H1 (cell line): ENCODE results near the gene SMIM33. TPM values are rescaled to one million over a fixed set of nuclear protein-coding genes. Genes with fewer than 3 reads are reported as not detected.

ENCODE experiments used
- CTCF ChIA-PET: fragments of 300-600 bp; sonication (Branson Sonifier 250); formaldehyde crosslinking; loops from one replicate; lab custom pipeline; 2021; ENCODE audit not compliant: partially characterized antibody; lab: Charles Lee
- POLR2A ChIA-PET: fragments of 300-600 bp; sonication (Branson Sonifier 250); formaldehyde crosslinking; loops from one replicate; lab custom pipeline; 2021; ENCODE audit warnings: inconsistent platforms; ENCODE audit not compliant: partially characterized antibody; lab: Charles Lee
- DNase-seq, 2 experiments: peaks; one replicate each; pipeline versions ENCODE4 v3.0.0 to v3.0.0-alpha.2; 2010 to 2022; ENCODE audit warnings: low spot score in 2 of 2, low read depth in 1 of 2, mixed read lengths in 1 of 2
- FAIRE-seq: peaks from 2 replicates; lab custom pipeline; 2011; peaks lifted over from hg19 to GRCh38; lab: Jason Lieb, UNC
- H2AFZ ChIP-seq: 2 replicates; pipeline ENCODE4 v1.8.1; 2012; ENCODE audit warnings: low read length, inconsistent platforms
- H2AK5ac ChIP-seq: 2 replicates; pipeline ENCODE4 v1.6.1; 2013; ENCODE audit warnings: low read depth, low read length
- H2BK120ac ChIP-seq: replicated peaks from 2 replicates; pipeline ENCODE3; 2013; ENCODE audit warnings: low read depth, low read length, inconsistent platforms
- H2BK12ac ChIP-seq: 2 replicates; pipeline ENCODE4 v1.6.1; 2013; ENCODE audit warnings: low read depth, low read length
- H2BK15ac ChIP-seq: 2 replicates; pipeline ENCODE4 v1.6.1; 2013; ENCODE audit warnings: low read length
- H2BK20ac ChIP-seq: 2 replicates; pipeline ENCODE4 v1.6.1; 2013; ENCODE audit warnings: low read length
- H2BK5ac ChIP-seq: 2 replicates; pipeline ENCODE4 v1.6.1; 2013; ENCODE audit warnings: low read depth, low read length
- H3K14ac ChIP-seq: 2 replicates; pipeline ENCODE4 v1.6.1; 2013; ENCODE audit warnings: inconsistent platforms; ENCODE audit not compliant: insufficient read length
- H3K18ac ChIP-seq: 2 replicates; pipeline ENCODE4 v1.6.1; 2013; ENCODE audit warnings: low read length; ENCODE audit errors: extremely low read depth
- H3K23ac ChIP-seq: 2 replicates; pipeline ENCODE4 v1.6.1; 2013; ENCODE audit warnings: inconsistent platforms; ENCODE audit not compliant: insufficient read length
- H3K23me2 ChIP-seq: 2 replicates; pipeline ENCODE4 v1.6.1; 2013; ENCODE audit warnings: low read depth, low read length
- H3K27ac ChIP-seq: 2 replicates; pipeline ENCODE4 v1.6.1; 2011; ENCODE audit warnings: low read depth, low read length, inconsistent platforms
- H3K27me3 ChIP-seq, 4 experiments: replicated peaks in 1 of 4; 1 replicate in 1 of 4; 2 replicates in 3 of 4; pipeline versions ENCODE4 v1.6.1 to v1.8.1; 2011 to 2013; ENCODE audit warnings: low read length in 3 of 4, mild to moderate bottlenecking in 3 of 4, inconsistent platforms in 2 of 4, mixed read lengths in 2 of 4, moderate library complexity in 1 of 4; ENCODE audit not compliant: control insufficient read depth in 3 of 4, insufficient read depth in 3 of 4; ENCODE audit errors: extremely low read depth in 1 of 4
- H3K36me3 ChIP-seq, 4 experiments: 2 replicates each; pipeline versions ENCODE4 v1.6.1 to v1.8.1; 2011 to 2013; ENCODE audit warnings: mild to moderate bottlenecking in 4 of 4, low read length in 3 of 4, moderate library complexity in 2 of 4, control low read depth in 1 of 4, inconsistent platforms in 1 of 4; ENCODE audit not compliant: insufficient read depth in 4 of 4, control insufficient read depth in 2 of 4
- H3K4ac ChIP-seq: replicated peaks from 2 replicates; pipeline ENCODE3; 2013; ENCODE audit warnings: low read length, low read depth, mixed read lengths, inconsistent platforms; ENCODE audit not compliant: insufficient read length
- H3K4me1 ChIP-seq, 4 experiments: replicated peaks in 1 of 4; 1 replicate in 1 of 4; 2 replicates in 3 of 4; pipeline versions ENCODE4 v1.6.1 to v1.8.1; 2011 to 2013; ENCODE audit warnings: low read length in 3 of 4, inconsistent platforms in 2 of 4, mixed read lengths in 1 of 4; ENCODE audit not compliant: insufficient read depth in 4 of 4, control insufficient read depth in 3 of 4
- H3K4me2 ChIP-seq, 2 experiments: 2 replicates each; pipeline versions ENCODE4 v1.6.1 to v1.8.1; 2011 to 2013; ENCODE audit warnings: low read depth in 2 of 2, low read length in 2 of 2, control low read depth in 1 of 2, inconsistent platforms in 1 of 2, mild to moderate bottlenecking in 1 of 2; ENCODE audit not compliant: insufficient read depth in 1 of 2
- H3K4me3 ChIP-seq, 4 experiments: fragments of 200-600, 300-600 bp in 1 of 4; sonication (generic), shearing (Covaris generic), sonication (Bioruptor Twin) in 1 of 4; 2 replicates each; pipeline versions ENCODE4 v1.5.1 to v1.8.1; 2011 to 2016; ENCODE audit warnings: low read length in 4 of 4, low read depth in 3 of 4, control low read depth in 2 of 4, inconsistent platforms in 2 of 4, mild to moderate bottlenecking in 2 of 4, mixed read lengths in 1 of 4, moderate library complexity in 1 of 4; ENCODE audit not compliant: insufficient read depth in 2 of 4; ENCODE audit errors: extremely low read depth in 1 of 4
- H3K56ac ChIP-seq: replicated peaks from 2 replicates; pipeline ENCODE3; 2013; ENCODE audit warnings: low read depth, mild to moderate bottlenecking, mixed read lengths, low read length, inconsistent platforms; ENCODE audit not compliant: insufficient read length
- H3K79me1 ChIP-seq: 2 replicates; pipeline ENCODE4 v1.6.1; 2013; ENCODE audit warnings: low read depth, low read length, control low read depth
- H3K79me2 ChIP-seq, 2 experiments: 2 replicates each; pipeline versions ENCODE4 v1.6.1 to v1.8.1; 2012 to 2013; ENCODE audit warnings: low read length in 2 of 2, mild to moderate bottlenecking in 2 of 2, inconsistent platforms in 1 of 2; ENCODE audit not compliant: insufficient read depth in 2 of 2, control insufficient read depth in 1 of 2
- H3K9ac ChIP-seq, 4 experiments: replicated peaks in 1 of 4; 1 replicate in 1 of 4; 2 replicates in 3 of 4; pipeline versions ENCODE4 v1.6.1 to v1.8.1; 2011 to 2013; ENCODE audit warnings: low read depth in 3 of 4, low read length in 3 of 4, control low read depth in 2 of 4, mild to moderate bottlenecking in 2 of 4, moderate library complexity in 2 of 4, inconsistent platforms in 1 of 4; ENCODE audit errors: extremely low read depth in 1 of 4
- H3K9me3 ChIP-seq, 2 experiments: 2 replicates each; pipeline versions ENCODE4 v1.6.1 to v1.8.1; 2012 to 2013; ENCODE audit warnings: mild to moderate bottlenecking in 2 of 2, moderate library complexity in 2 of 2, control low read depth in 1 of 2, inconsistent platforms in 1 of 2, low read depth in 1 of 2, low read length in 1 of 2, mixed read lengths in 1 of 2; ENCODE audit not compliant: insufficient read depth in 2 of 2
- H4K20me1 ChIP-seq, 2 experiments: replicated peaks in 1 of 2; 2 replicates each; pipeline versions ENCODE3 to v1.8.1; 2011 to 2013; ENCODE audit warnings: inconsistent platforms in 2 of 2, low read length in 2 of 2, mild to moderate bottlenecking in 1 of 2; ENCODE audit not compliant: insufficient read depth in 2 of 2, control insufficient read depth in 1 of 2
- H4K5ac ChIP-seq: 2 replicates; pipeline ENCODE4 v1.6.1; 2013; ENCODE audit warnings: low read length, low read depth, mixed read lengths, inconsistent platforms; ENCODE audit not compliant: insufficient read length
- H4K8ac ChIP-seq: 2 replicates; pipeline ENCODE4 v1.8.0; 2013; ENCODE audit warnings: mild to moderate bottlenecking, moderate library complexity, low read length, inconsistent platforms; ENCODE audit not compliant: insufficient read depth; ENCODE audit errors: extremely low read depth
- H4K91ac ChIP-seq: replicated peaks from 2 replicates; pipeline ENCODE3; 2013; ENCODE audit warnings: low read length, mixed read lengths, inconsistent platforms; ENCODE audit not compliant: insufficient read length
- CBX8 ChIP-seq: fragments of 300-800, 300-1000 bp; sonication (generic); IDR thresholded peaks from 2 replicates; pipeline ENCODE4 v1.7.1; 2016; ENCODE audit warnings: low read depth, low read length, borderline replicate concordance
- KDM1A ChIP-seq: fragments of 200-600, 300-600 bp; sonication (generic); IDR thresholded peaks from 2 replicates; pipeline ENCODE4 v1.7.1; 2016; ENCODE audit warnings: mild to moderate bottlenecking, low read length, borderline replicate concordance
- KDM5A ChIP-seq: fragments of 200-600 bp; IDR thresholded peaks from 2 replicates; pipeline ENCODE4 v1.7.1; 2012; ENCODE audit warnings: mild to moderate bottlenecking, low read length, inconsistent platforms, mixed read lengths
- WGBS, 2 experiments: shearing (Covaris generic) in 1 of 2; methylation state at CpG; one replicate each; pipeline versions ENCODE4 v1.1.6 to v1.1.7; 2013 to 2015; ENCODE audit warnings: low lambda C conversion rate in 2 of 2, mixed read lengths in 2 of 2, inconsistent platforms in 1 of 2, low coverage in 1 of 2, missing lambda C conversion rate in 1 of 2; ENCODE audit not compliant: insufficient replicate concordance in 2 of 2, insufficient coverage in 1 of 2, insufficient read length in 1 of 2; ENCODE audit errors: extremely low coverage in 1 of 2, missing lambda C conversion rate in 1 of 2; 5-methylcytosine and 5-hydroxymethylcytosine counted together
- polyA plus RNA-seq, 7 experiments: library from polyadenylated mRNA; depleted of rRNA in 3 of 7; stranded (reverse) in 5 of 7; unstranded in 2 of 7; fragments of >200 nt in 5 of 7; fragments of 200-250 nt in 2 of 7; gene quantifications; 1 replicate in 5 of 7; 2 replicates in 1 of 7; 4 replicates in 1 of 7; pipeline versions ENCODE4 v1.2.1 to v1.2.3, GENCODE V29; 2011 to 2013; ENCODE audit warnings: missing spikeins in 2 of 7, mixed read lengths in 2 of 7
- total RNA-seq: library from RNA; stranded (reverse); fragmentation: NEBNext Ultra II Directional; extraction: Animal tissue kit (Norgen Biotek cat#: 25700); gene quantifications from 2 replicates; pipeline ENCODE4 v1.2.1, GENCODE V29; 2021

SMIM33 gene
- total and polyA plus RNA-seq, 2 of the 8 experiments (the other 6 are each of a cell fraction or from before 2014, with no cell fraction given) = not detected

DNA sequence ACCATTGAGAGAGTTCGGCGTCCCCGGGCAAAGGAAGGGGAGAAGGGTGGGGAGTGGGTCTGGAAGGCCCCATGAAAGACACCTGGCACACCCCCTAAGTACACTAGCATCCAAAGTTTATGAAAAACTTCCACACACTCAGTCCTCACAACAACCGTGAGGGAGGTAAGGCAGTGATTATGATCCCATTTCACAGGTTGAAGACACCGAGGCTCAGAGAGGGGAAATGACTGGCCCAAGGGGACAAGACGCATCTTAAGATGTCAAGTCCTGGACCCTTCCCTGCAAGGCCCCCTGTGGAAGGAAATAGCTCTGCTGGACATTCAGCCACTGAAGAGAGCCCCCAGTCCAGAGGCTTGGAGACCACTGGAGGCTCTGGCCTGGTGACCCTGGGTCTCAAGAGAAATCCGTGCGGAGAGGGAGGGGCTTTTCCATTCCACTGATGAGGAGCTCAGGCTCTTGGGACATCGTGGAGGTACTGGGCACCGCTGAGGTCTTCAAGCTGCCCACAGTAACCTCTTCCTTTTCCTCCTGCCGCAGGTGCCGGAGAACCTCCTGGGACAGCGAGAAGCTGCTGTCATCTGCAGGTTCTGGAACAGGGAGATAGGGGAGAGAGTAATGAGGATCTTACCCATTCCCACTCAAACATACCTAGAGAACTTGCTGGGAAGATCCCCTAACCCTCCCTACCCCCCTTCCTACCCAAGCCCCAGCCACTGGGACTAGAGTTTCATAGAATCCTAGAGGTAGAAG, 5.2 kb downstream of the SMIM33 start:
- Histone ChIP-seq H3K36me3 (no peaks in the 10 kb centered on the region), H3K9me3 (no peaks in the 10 kb centered on the region), H2BK12ac (no peak overlapping the region), H3K18ac (no peak overlapping the region), H3K4ac (no peak overlapping the region), H3K79me1 (no peaks in the 10 kb centered on the region), H2BK20ac (no peak overlapping the region), H3K23me2 (no peaks in the 10 kb centered on the region), H3K4me3 (no peak overlapping the region), H2BK5ac (no peak overlapping the region), H2AFZ (no peak overlapping the region), H2AK5ac (no peak overlapping the region), H2BK15ac (no peak overlapping the region), H3K23ac (no peak overlapping the region), H4K5ac (no peak overlapping the region), H4K20me1 (no peaks in the 10 kb centered on the region), H2BK120ac (no peak overlapping the region), H3K79me2 (no peaks in the 10 kb centered on the region), H3K56ac (no peak overlapping the region), H3K4me1 (peaks cover 6 to 30% (median 15%) of the 10 kb centered on the region in 4 experiments), H4K8ac (no peak overlapping the region), H4K91ac (no peak overlapping the region), H3K4me2 (no peak overlapping the region), H3K27me3 (0 out of 7 replicates have a peak, but pooled peaks cover 0 to 2% (median 0%) of the 10 kb centered on the region in 4 experiments), H3K14ac (no peak overlapping the region), H3K9ac (no peak overlapping the region), H3K27ac (no peak overlapping the region)
- POLR2A ChIA-PET = interaction anchor here (0.7 kb wide), 1 partner anchor 10 kb away, joined by 3 read pairs; no protein-coding TSS in a partner anchor
- TF ChIP-seq KDM1A (0 out of 2 replicates have a peak, but pooled peaks have one; percentile 12), CBX8 (no peak), KDM5A (no peak)
- DNase-seq = no peak
- 90% methylated on average over 10 of the region's 13 CpGs; no CpG with 5 or more reads in 1 of the 2 experiments for WGBS, 2 experiments
- CTCF ChIA-PET = interaction anchor here (0.7 to 1.4 kb wide), 4 partner anchors 21 to 65 kb away, joined by 3 to 4 read pairs (median 4); no protein-coding TSS in a partner anchor
- FAIRE-seq = no peak
